LNCaP clone FGC (cell line): Measurements from ENCODE around the gene TRPV3.

Source experiments
- DNase-seq: peaks from one replicate; pipeline ENCODE4 v3.0.0-alpha.2; 2011; ENCODE audit warnings: low read depth
- H3K4me3 ChIP-seq: 2 replicates; pipeline ENCODE4 v1.5.1; 2011; ENCODE audit warnings: mild to moderate bottlenecking, low read depth, low read length, control low read depth
- CTCF ChIP-seq: IDR thresholded peaks from 2 replicates; pipeline ENCODE4 v1.5.1; 2012; ENCODE audit warnings: mild to moderate bottlenecking; ENCODE audit not compliant: control insufficient read depth, insufficient read depth; ENCODE audit errors: extremely low read depth

TRPV3 gene

GRCh38 chr17:3539881-3540540, 17.6 kb downstream of the TRPV3 start:
- no peak for TF ChIP-seq CTCF
- no peak overlapping the region for H3K4me3 ChIP-seq
- DNase-seq = no peak

GRCh38 chr17:3536716-3537115, 20.9 kb downstream of the TRPV3 start:
- TF ChIP-seq CTCF = no peak

GRCh38 chr17:3535253-3535995, 22.2 kb downstream of the TRPV3 start:
- no peak for DNase-seq
- no peak for TF ChIP-seq CTCF
- H3K4me3 ChIP-seq = no peak overlapping the region

More at GRCh38 chr17:3536716-3537115, 20.9 kb downstream of the TRPV3 start:
- no peak for DNase-seq
- H3K4me3 ChIP-seq = no peak overlapping the region

- no peak for TF ChIP-seq CTCF
- H3K4me3 ChIP-seq = no peak overlapping the region
- DNase-seq = no peak
Observed at GRCh38 chr17:3534881-3535252, 22.7 kb downstream of the TRPV3 start.

- no peak for DNase-seq
- no peak for TF ChIP-seq CTCF
- no peak overlapping the region for H3K4me3 ChIP-seq
Observed at GRCh38 chr17:3533752-3534151, 23.9 kb downstream of the TRPV3 start.

GRCh38 chr17:3532859-3533142, 24.8 kb downstream of the TRPV3 start:
- TF ChIP-seq CTCF = no peak
- H3K4me3 ChIP-seq = no peak overlapping the region
- DNase-seq = no peak
